Stimulated activated naive CD4-positive, alpha-beta T cell treated with Interleukin-2 at 50 U/mL for 16 hours (primary cell): ENCODE measurements around the gene B4GALT6.

Experiments used
- DNase-seq: peaks from one replicate; lab custom pipeline; 2025; lab: John Stamatoyannopoulos, UW

The B4GALT6 gene

GRCh38 chr18:31688606-31689005 is 4.2 kb upstream of the B4GALT6 start:
- no peak for DNase-seq

GRCh38 chr18:31686986-31687928 is 2.9 kb upstream of the B4GALT6 start:
- DNase-seq = no peak

- DNase-seq = no peak
These were observed 2.2 kb upstream of the B4GALT6 start for GRCh38 chr18:31686572-31686971.

GRCh38 chr18:31685097-31686082 is 1.0 kb upstream of the B4GALT6 start:
- DNase-seq = peak; percentile 5

- no peak for DNase-seq
These were observed 458 bp downstream of the B4GALT6 start for GRCh38 chr18:31683968-31684278.

GRCh38 chr18:31683106-31683505 is 1.3 kb downstream of the B4GALT6 start:
- no peak for DNase-seq

- DNase-seq = no peak
These were observed 3.4 kb downstream of the B4GALT6 start for GRCh38 chr18:31680831-31681568.

- DNase-seq = no peak
These were observed 4.0 kb downstream of the B4GALT6 start for GRCh38 chr18:31680433-31680811.

- DNase-seq = no peak
These were observed 4.5 kb downstream of the B4GALT6 start for GRCh38 chr18:31679791-31680432.

GRCh38 chr18:31679133-31679742 is 5.1 kb downstream of the B4GALT6 start:
- no peak for DNase-seq

GRCh38 chr18:31678425-31678824 is 6.0 kb downstream of the B4GALT6 start:
- DNase-seq = no peak

GRCh38 chr18:31677592-31677991 is 6.8 kb downstream of the B4GALT6 start:
- DNase-seq = no peak

- DNase-seq = no peak
These were observed 9.0 kb downstream of the B4GALT6 start for GRCh38 chr18:31675404-31675803.

- no peak for DNase-seq
These were observed 11.7 kb downstream of the B4GALT6 start for GRCh38 chr18:31672628-31673135.

- no peak for DNase-seq
These were observed 12.4 kb downstream of the B4GALT6 start for GRCh38 chr18:31671951-31672350.

GRCh38 chr18:31669541-31669940 is 14.8 kb downstream of the B4GALT6 start:
- no peak for DNase-seq

- no peak for DNase-seq
These were observed 17.2 kb downstream of the B4GALT6 start for GRCh38 chr18:31667185-31667584.

GRCh38 chr18:31666055-31666454 is 18.3 kb downstream of the B4GALT6 start:
- DNase-seq = no peak

GRCh38 chr18:31664101-31664500 is 20.3 kb downstream of the B4GALT6 start:
- no peak for DNase-seq

- DNase-seq = no peak
These were observed 22.4 kb downstream of the B4GALT6 start for GRCh38 chr18:31661965-31662364.

- DNase-seq = no peak
These were observed 23.6 kb downstream of the B4GALT6 start for GRCh38 chr18:31660763-31661162.
